Thyroid gland (tissue), 4 donors: Measurements from ENCODE around the gene PCSK7.

ENCODE experiments used
- POLR2A ChIP-seq, 2 donors: fragments of 450-650 bp; IDR thresholded peaks; one replicate each; pipeline ENCODE4 v1.6.1; 2017; ENCODE audit warnings: antibody characterized with exemption in 2 of 2, mild to moderate bottlenecking in 2 of 2, moderate library complexity in 1 of 2
- TF ChIP-seq, protein P1 (sequence below), 6 experiments: fragments of 200-600 bp in 3 of 6; fragments of 450-650 bp in 3 of 6; sonication (generic) in 3 of 6; IDR thresholded peaks; one replicate each; pipeline ENCODE4 v1.5.1; 2016 to 2019; ENCODE audit warnings: antibody characterized with exemption in 6 of 6, mild to moderate bottlenecking in 2 of 6, inconsistent platforms in 1 of 6, moderate library complexity in 1 of 6

DNA sequence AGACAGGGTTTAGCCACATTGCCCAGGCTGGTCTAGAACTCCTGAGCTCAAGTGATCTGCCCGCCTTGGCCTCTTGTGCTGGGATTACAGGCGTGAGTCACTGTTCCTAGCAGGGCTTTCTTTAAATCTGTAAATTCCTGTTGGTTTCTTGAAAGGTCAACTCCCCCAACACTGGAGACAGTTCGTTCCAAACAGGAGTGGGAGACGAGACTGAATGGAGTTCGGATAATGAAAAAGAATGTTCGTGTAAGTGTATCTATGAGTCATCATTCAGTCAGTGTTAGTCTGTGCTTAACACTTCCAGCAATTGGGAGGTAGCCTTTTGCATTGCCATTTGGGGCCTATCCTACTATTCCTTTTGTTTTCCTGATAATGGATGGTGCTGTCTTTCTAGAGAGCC, 49.3 kb upstream of the PCSK7 start:
- no peak for TF ChIP-seq POLR2A (IDR thresholded peaks at IDR 0.05)
- TF ChIP-seq, protein P1, sequence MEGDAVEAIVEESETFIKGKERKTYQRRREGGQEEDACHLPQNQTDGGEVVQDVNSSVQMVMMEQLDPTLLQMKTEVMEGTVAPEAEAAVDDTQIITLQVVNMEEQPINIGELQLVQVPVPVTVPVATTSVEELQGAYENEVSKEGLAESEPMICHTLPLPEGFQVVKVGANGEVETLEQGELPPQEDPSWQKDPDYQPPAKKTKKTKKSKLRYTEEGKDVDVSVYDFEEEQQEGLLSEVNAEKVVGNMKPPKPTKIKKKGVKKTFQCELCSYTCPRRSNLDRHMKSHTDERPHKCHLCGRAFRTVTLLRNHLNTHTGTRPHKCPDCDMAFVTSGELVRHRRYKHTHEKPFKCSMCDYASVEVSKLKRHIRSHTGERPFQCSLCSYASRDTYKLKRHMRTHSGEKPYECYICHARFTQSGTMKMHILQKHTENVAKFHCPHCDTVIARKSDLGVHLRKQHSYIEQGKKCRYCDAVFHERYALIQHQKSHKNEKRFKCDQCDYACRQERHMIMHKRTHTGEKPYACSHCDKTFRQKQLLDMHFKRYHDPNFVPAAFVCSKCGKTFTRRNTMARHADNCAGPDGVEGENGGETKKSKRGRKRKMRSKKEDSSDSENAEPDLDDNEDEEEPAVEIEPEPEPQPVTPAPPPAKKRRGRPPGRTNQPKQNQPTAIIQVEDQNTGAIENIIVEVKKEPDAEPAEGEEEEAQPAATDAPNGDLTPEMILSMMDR (IDR thresholded peaks at IDR 0.05) = no peak
